Smooth muscle cell (in vitro differentiated cells): ENCODE data around the gene ERGIC1. TPM values are rescaled to one million over a fixed set of nuclear protein-coding genes. Genes with fewer than 3 reads are reported as not detected.

Experiments
- polyA plus RNA-seq: library from polyadenylated mRNA; unstranded; fragments of >200 nt; fragmentation: Nextera tagmentation; extraction: Ambion mirVana; gene quantifications from 2 replicates; pipeline ENCODE4 v1.2.1, GENCODE V29; 2016
- small RNA-seq: library from RNA; depleted of rRNA; stranded (forward); fragments of <200 nt; gene quantifications from one replicate; pipeline ENCODE3, GENCODE V24; 2014
- total RNA-seq: library from RNA; depleted of rRNA; stranded (reverse); fragments of >200 nt; gene quantifications from 2 replicates; pipeline ENCODE4 v1.2.3, GENCODE V29; 2014

Gene ERGIC1
- total and polyA plus RNA-seq, 2 experiments from 2014 or later = 38.2 to 140 TPM

Small RNAs within 50 kb of the gene (small RNA-seq; reads per million reads assigned to genes)
- gene AC022217.4 = not detected

Other genes with a start within 250 kb of the ERGIC1 start
- gene NEURL1B, start 193.0 kb upstream of the ERGIC1 start, total RNA-seq = 10.0 and 17.7 TPM in 2 replicates
- gene NEURL1B, start 193.0 kb upstream of the ERGIC1 start, polyA plus RNA-seq = 3.1 and 3.7 TPM in 2 replicates
- gene DUSP1, start 63.1 kb upstream of the ERGIC1 start, total RNA-seq = 751 and 817 TPM in 2 replicates
- gene DUSP1, start 63.1 kb upstream of the ERGIC1 start, polyA plus RNA-seq = 656 and 995 TPM in 2 replicates
- 75.5 and 83.2 TPM in 2 replicates for gene RPL26L1, start 125.2 kb downstream of the ERGIC1 start, total RNA-seq
- gene RPL26L1, start 125.2 kb downstream of the ERGIC1 start, polyA plus RNA-seq = 83.0 and 99.6 TPM in 2 replicates
- 201 and 247 TPM in 2 replicates for gene ATP6V0E1, start 149.5 kb downstream of the ERGIC1 start, total RNA-seq
- 431 and 445 TPM in 2 replicates for gene ATP6V0E1, start 149.5 kb downstream of the ERGIC1 start, polyA plus RNA-seq
- gene CREBRF, start 222.1 kb downstream of the ERGIC1 start, total RNA-seq = 11.3 and 18.5 TPM in 2 replicates
- 6.9 and 8.1 TPM in 2 replicates for gene CREBRF, start 222.1 kb downstream of the ERGIC1 start, polyA plus RNA-seq